ENCODE results near the gene TMEM165. TPM values are rescaled to one million over a fixed set of nuclear protein-coding genes. Genes with fewer than 3 reads are reported as not detected.
A peak's percentile ranks its signal among the peaks of the same experiment; 100 is the strongest.
"Not testable (repeated sequence)": the region's sequence is repeated elsewhere in the genome, so short reads cannot be mapped to it uniquely, and the experiment has no call there.

TMEM165 gene, protein sequence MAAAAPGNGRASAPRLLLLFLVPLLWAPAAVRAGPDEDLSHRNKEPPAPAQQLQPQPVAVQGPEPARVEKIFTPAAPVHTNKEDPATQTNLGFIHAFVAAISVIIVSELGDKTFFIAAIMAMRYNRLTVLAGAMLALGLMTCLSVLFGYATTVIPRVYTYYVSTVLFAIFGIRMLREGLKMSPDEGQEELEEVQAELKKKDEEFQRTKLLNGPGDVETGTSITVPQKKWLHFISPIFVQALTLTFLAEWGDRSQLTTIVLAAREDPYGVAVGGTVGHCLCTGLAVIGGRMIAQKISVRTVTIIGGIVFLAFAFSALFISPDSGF
- total RNA-seq, result 49.8 TPM
- 125 TPM for polyA plus RNA-seq
- long read RNA-seq, donor 1, partial matches to known transcripts, result 0 of 3 reads
- long read RNA-seq, donor 1, other reads (novel, unspliced or antisense), result 0 of 3 reads
- long read RNA-seq, donor 2, result 0 reads
- long read RNA-seq, donor 3, transcript TMEM165-201 (6 exons, 1,928 nt), result major isoform, 38 of 46 reads
- long read RNA-seq, donor 3, partial matches to known transcripts, result 5 of 46 reads
- long read RNA-seq, donor 3, other reads (novel, unspliced or antisense), result 0 of 46 reads
- long read RNA-seq, donor 4, transcript TMEM165-201 (6 exons, 1,928 nt), result major isoform, 8 of 44 reads
- long read RNA-seq, donor 4, partial matches to known transcripts, result 35 of 44 reads
- long read RNA-seq, donor 4, other reads (novel, unspliced or antisense), result 0 of 44 reads
- long read RNA-seq, donor 5, transcript TMEM165-201 (6 exons, 1,928 nt), result major isoform, 43 of 45 reads
- long read RNA-seq, donor 5, partial matches to known transcripts, result 0 of 45 reads
- long read RNA-seq, donor 5, other reads (novel, unspliced or antisense), result 0 of 45 reads
- long read RNA-seq, donor 6, transcript TMEM165-201 (6 exons, 1,928 nt), result major isoform, 11 of 11 reads
- long read RNA-seq, donor 6, partial matches to known transcripts, result 0 of 11 reads
- long read RNA-seq, donor 6, other reads (novel, unspliced or antisense), result 0 of 11 reads
- long read RNA-seq, donor 7, transcript TMEM165-201 (6 exons, 1,928 nt), result major isoform, 12 of 14 reads
- long read RNA-seq, donor 7, partial matches to known transcripts, result 0 of 14 reads
- long read RNA-seq, donor 7, other reads (novel, unspliced or antisense), result 0 of 14 reads
- long read RNA-seq, donor 8, transcript TMEM165-201 (6 exons, 1,928 nt), result major isoform, 11 of 11 reads
- long read RNA-seq, donor 8, partial matches to known transcripts, result 0 of 11 reads
- long read RNA-seq, donor 8, other reads (novel, unspliced or antisense), result 0 of 11 reads
- long read RNA-seq, donor 9, transcript TMEM165-201 (6 exons, 1,928 nt), result major isoform, 12 of 15 reads
- long read RNA-seq, donor 9, partial matches to known transcripts, result 0 of 15 reads
- long read RNA-seq, donor 9, other reads (novel, unspliced or antisense), result 0 of 15 reads
- long read RNA-seq, donor 10, transcript TMEM165-201 (6 exons, 1,928 nt), result major isoform, 15 of 26 reads
- long read RNA-seq, donor 10, partial matches to known transcripts, result 8 of 26 reads
- long read RNA-seq, donor 10, other reads (novel, unspliced or antisense), result 0 of 26 reads

DNA sequence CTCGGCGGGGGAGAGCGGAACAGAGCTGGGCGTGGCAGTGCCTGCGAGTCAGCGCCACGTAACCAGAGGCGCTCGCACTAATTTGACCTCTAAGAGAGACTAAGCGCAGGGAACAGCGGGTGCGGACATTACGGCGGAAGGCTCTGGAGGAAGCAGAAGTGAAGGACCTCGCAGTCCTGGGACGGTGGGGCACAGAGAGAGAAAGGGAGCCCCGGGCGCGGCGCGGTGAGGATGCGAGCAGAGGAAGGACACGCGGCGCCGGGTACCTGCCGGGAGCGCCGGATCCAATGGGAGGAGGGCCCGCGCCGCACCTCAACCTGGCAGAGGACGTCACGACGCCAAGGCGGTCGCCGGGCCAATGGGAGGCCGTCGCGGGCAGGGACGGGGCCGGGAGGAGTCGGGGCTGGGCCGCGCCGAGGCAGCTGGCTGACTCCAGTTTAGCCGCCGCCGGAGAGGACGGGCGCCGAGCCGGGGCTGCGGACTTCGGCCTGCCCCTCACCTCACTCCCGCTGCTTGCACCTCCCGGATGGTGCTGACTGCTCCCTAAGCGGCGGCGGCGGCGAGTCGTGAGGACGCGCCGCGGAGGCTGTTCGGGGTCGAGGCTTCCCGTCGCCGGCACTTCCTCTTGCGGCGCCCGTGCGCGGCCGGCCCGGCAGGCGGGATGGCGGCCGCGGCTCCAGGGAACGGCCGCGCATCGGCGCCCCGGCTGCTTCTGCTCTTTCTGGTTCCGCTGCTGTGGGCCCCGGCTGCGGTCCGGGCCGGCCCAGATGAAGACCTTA lies at the start of gene TMEM165:
Gene TMEM165, plus strand, starts transcription at position 429 of the 779 bp plus-strand sequence. Its CDS starts 233 bp downstream, at position 662.
- Histone ChIP-seq H3K27me3 (ENCODE audit: control insufficient read depth in 2 of 2, insufficient read depth in 1 of 2, low read length in 1 of 2) (no peaks in the 10 kb centered on the region), H3K9me3 (ENCODE audit: control insufficient read depth in 2 of 2, insufficient read depth in 1 of 2, low read length in 1 of 2) (no peaks in the 10 kb centered on the region), H3K36me3 (ENCODE audit: control insufficient read depth in 2 of 2, insufficient read depth in 2 of 2, low read length in 1 of 2) (peaks cover 0 to 6% of the 10 kb centered on the region in 2 donors), H3K27ac (ENCODE audit: low read depth in 1 of 2, low read length in 1 of 2) (peak within 1 kb of the TSS; percentile 90 to 91), H3K4me3 (ENCODE audit: low read length in 2 of 2) (peak within 1 kb of the TSS; percentile 77 to 82), H3K4me1 (ENCODE audit: control insufficient read depth in 2 of 2, insufficient read depth in 2 of 2, low read length in 2 of 2) (peaks cover 22 to 23% of the 10 kb centered on the region in 2 donors)
- DNase-seq (ENCODE audit: low read depth in 6 of 9, low spot score in 9 of 9), result peak in 8 of 9 donors; percentile 56 to 91 (median 84)
- WGBS, result under 1% methylated on average over 95 of the region's 95 CpGs

DNA sequence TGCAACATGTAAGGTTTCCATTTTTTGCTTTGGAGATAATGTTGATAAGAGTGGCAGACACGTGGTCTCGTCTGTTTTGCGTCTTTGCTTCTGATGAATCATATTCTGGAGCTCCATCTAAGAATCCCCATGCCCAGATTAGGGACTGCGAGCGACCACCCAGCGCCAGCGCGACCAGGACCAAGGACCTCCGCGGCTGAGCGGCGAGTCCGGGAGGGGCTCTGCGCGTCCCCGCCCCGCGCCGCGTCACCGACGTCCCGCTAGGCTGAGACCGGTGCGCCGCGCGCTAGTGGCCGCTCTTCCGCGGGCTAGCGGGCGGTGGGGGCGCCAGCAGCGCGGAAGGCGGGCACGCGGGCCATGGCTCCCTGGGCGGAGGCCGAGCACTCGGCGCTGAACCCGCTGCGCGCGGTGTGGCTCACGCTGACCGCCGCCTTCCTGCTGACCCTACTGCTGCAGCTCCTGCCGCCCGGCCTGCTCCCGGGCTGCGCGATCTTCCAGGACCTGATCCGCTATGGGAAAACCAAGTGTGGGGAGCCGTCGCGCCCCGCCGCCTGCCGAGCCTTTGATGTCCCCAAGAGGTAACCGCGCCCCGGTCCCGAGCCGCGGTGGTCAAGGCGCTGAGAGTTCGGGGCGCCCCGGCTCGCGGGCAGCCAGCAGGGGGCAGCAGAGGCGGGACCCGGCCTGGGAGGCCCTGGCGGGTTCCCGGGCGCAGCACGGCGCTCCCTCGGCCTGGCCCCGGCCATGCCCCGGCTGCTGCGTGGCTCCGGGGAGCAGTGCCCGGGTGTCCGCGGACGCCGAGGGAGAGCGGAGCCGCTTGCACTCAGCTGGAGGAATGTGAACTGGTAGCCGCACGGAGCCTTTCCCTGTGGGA lies 49.5 kb upstream of the TMEM165 start, which contains the start of gene SRD5A3:
Gene SRD5A3, plus strand, starts transcription at position 263 of the 871 bp plus-strand sequence. Its CDS starts 95 bp downstream, at position 358.
- under 1% methylated on average over 95 of the region's 95 CpGs for WGBS
- H3K27ac ChIP-seq (ENCODE audit: low read depth in 1 of 2, low read length in 1 of 2), result peak within 1 kb of the TSS; percentile 69 to 79
- DNase-seq (ENCODE audit: low read depth in 6 of 9, low spot score in 9 of 9), result peak in 8 of 9 donors; percentile 40 to 81 (median 64)

DNA sequence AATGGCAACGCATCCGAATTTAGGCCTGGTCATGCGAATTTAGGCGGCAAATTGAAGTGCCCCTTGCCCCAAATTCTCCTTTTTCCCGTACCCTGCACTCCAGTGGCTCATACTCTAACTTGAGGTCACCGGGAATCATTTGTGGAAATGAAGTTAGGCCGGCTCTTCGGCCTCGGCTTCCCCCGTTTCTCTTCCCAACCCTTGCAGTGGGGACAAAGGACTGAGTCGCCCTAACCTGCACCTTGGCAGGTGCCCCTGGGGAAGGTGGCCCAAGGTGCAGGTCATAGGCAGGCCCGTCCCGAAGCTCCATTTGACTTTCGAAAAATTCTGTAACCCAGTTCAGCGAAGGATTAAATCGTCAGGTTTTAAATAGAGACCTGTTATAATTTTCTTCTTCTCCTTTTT lies 48.9 kb upstream of the TMEM165 start:
- Histone ChIP-seq H3K36me3 (ENCODE audit: control insufficient read depth in 2 of 2, insufficient read depth in 2 of 2, low read length in 1 of 2) (no peaks in the 10 kb centered on the region), H3K9me3 (ENCODE audit: control insufficient read depth in 2 of 2, insufficient read depth in 1 of 2, low read length in 1 of 2) (no peaks in the 10 kb centered on the region), H3K27me3 (ENCODE audit: control insufficient read depth in 2 of 2, insufficient read depth in 1 of 2, low read length in 1 of 2) (no peaks in the 10 kb centered on the region), H3K4me3 (ENCODE audit: low read length in 2 of 2) (peak overlapping the region; percentile 68 to 78), H3K27ac (ENCODE audit: low read depth in 1 of 2, low read length in 1 of 2) (peak overlapping the region; percentile 50 to 69), H3K4me1 (ENCODE audit: control insufficient read depth in 2 of 2, insufficient read depth in 2 of 2, low read length in 2 of 2) (peaks cover 8 to 10% of the 10 kb centered on the region in 2 donors)
- DNase-seq (ENCODE audit: low read depth in 6 of 9, low spot score in 9 of 9), result no peak
- WGBS, result 50% methylated on average over 16 of the region's 16 CpGs

More for the DNA sequence above, 49.5 kb upstream of the TMEM165 start, which contains the start of gene SRD5A3:
- H3K36me3 ChIP-seq (ENCODE audit: control insufficient read depth in 2 of 2, insufficient read depth in 2 of 2, low read length in 1 of 2), result no peaks in the 10 kb centered on the region
- H3K4me3 ChIP-seq (ENCODE audit: low read length in 2 of 2), result peak within 1 kb of the TSS; percentile 68 to 78
- H3K4me1 ChIP-seq (ENCODE audit: control insufficient read depth in 2 of 2, insufficient read depth in 2 of 2, low read length in 2 of 2), result peaks cover 8 to 10% of the 10 kb centered on the region in 2 donors
- H3K9me3 ChIP-seq (ENCODE audit: control insufficient read depth in 2 of 2, insufficient read depth in 1 of 2, low read length in 1 of 2), result no peaks in the 10 kb centered on the region
- no peaks in the 10 kb centered on the region for H3K27me3 ChIP-seq (ENCODE audit: control insufficient read depth in 2 of 2, insufficient read depth in 1 of 2, low read length in 1 of 2)

DNA sequence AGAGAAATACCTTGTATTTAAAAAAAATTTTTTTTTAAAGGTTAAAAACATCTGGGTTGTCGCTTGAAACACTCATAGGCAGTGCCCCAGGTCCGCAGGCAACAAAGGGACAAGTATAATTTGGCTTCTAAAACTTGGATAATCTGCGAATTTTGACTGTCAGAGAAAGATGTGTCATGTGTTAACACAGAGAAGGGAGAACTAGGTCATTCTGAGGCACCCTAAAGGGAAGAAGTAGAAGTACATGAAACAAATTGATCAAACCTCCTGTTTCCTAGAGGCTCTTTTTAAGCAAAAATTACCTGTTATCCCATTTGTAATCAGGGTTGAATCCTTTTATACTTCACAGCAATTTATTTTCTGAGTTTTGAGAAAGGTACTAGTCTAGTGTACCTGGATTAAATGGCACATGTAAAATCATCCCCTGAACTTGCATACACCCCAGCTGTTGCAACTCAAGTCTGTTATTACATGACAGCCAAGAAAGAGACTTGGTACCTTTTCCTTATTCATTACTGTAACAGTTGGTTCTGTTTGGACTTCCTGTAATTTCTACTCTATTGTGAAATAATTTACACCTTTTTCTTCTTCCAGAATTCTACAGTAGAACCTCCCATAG lies 48.0 kb upstream of the TMEM165 start:
- Histone ChIP-seq H3K36me3 (ENCODE audit: control insufficient read depth in 2 of 2, insufficient read depth in 2 of 2, low read length in 1 of 2) (peaks cover 0 to under 1% of the 10 kb centered on the region in 2 donors), H3K4me3 (ENCODE audit: low read length in 2 of 2) (no peak overlapping the region), H3K9me3 (ENCODE audit: control insufficient read depth in 2 of 2, insufficient read depth in 1 of 2, low read length in 1 of 2) (no peaks in the 10 kb centered on the region), H3K27ac (ENCODE audit: low read depth in 1 of 2, low read length in 1 of 2) (peak overlapping the region in 1 of 2 donors; percentile 7), H3K4me1 (ENCODE audit: control insufficient read depth in 2 of 2, insufficient read depth in 2 of 2, low read length in 2 of 2) (peaks cover 8 to 10% of the 10 kb centered on the region in 2 donors), H3K27me3 (ENCODE audit: control insufficient read depth in 2 of 2, insufficient read depth in 1 of 2, low read length in 1 of 2) (no peaks in the 10 kb centered on the region)
- 94% methylated on average over 3 of the region's 3 CpGs for WGBS
- peak in 2 of 9 donors; percentile 30 to 61 for DNase-seq (ENCODE audit: low read depth in 6 of 9, low spot score in 9 of 9)

DNA sequence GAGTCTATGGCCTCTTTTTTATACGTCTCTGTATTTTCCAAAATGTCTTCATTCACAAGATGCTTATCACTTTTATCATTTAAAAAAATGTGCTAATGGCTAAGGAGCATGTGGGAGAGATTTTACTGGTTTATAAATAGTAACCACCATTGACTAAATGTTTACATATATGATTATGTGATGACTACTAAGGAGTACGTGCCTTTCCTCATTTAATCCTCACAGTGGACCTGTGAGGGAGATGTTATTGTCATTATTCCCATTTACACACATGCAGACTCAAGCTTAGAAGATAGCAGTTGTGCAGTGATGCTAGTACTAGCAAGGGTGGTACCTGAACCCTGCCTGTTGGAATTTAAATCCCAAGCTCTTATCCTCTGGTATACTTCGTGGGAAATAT lies 47.3 kb upstream of the TMEM165 start:
- Histone ChIP-seq H3K27ac (ENCODE audit: low read depth in 1 of 2, low read length in 1 of 2) (no peak overlapping the region), H3K4me3 (ENCODE audit: low read length in 2 of 2) (no peak overlapping the region), H3K27me3 (ENCODE audit: control insufficient read depth in 2 of 2, insufficient read depth in 1 of 2, low read length in 1 of 2) (no peaks in the 10 kb centered on the region), H3K36me3 (ENCODE audit: control insufficient read depth in 2 of 2, insufficient read depth in 2 of 2, low read length in 1 of 2) (peaks cover 0 to 4% of the 10 kb centered on the region in 2 donors), H3K4me1 (ENCODE audit: control insufficient read depth in 2 of 2, insufficient read depth in 2 of 2, low read length in 2 of 2) (peaks cover 8 to 10% of the 10 kb centered on the region in 2 donors), H3K9me3 (ENCODE audit: control insufficient read depth in 2 of 2, insufficient read depth in 1 of 2, low read length in 1 of 2) (no peaks in the 10 kb centered on the region)
- no peak for DNase-seq (ENCODE audit: low read depth in 6 of 9, low spot score in 9 of 9)
- WGBS, result 97% methylated on average over 3 of the region's 3 CpGs

DNA sequence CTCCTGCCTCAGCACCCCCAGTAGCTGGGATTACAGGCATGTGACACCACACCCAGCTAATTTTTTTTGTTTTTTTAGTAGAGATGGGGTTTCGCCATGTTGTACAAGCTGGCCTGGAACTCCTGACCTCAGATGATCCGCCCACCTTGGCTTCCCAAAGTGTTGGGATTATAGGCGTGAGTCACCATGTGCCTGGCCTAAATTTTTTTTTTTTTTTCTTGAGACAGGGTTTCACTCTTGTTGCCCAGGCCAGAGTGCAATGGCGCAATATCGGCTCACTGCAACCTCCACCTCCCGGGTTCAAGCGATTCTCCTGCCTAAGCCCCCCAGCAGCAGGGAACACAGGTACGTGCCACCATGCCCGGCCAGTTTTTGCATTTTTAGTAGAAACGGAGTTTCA lies 44.9 kb upstream of the TMEM165 start:
- H3K27me3 ChIP-seq (ENCODE audit: control insufficient read depth in 2 of 2, insufficient read depth in 1 of 2, low read length in 1 of 2); H3K27ac ChIP-seq (ENCODE audit: low read depth in 1 of 2, low read length in 1 of 2); H3K36me3 ChIP-seq (ENCODE audit: control insufficient read depth in 2 of 2, insufficient read depth in 2 of 2, low read length in 1 of 2); DNase-seq (ENCODE audit: low read depth in 6 of 9, low spot score in 9 of 9); H3K9me3 ChIP-seq (ENCODE audit: control insufficient read depth in 2 of 2, insufficient read depth in 1 of 2, low read length in 1 of 2); H3K4me3 ChIP-seq (ENCODE audit: low read length in 2 of 2): not testable (repeated sequence)
- H3K4me1 ChIP-seq (ENCODE audit: control insufficient read depth in 2 of 2, insufficient read depth in 2 of 2, low read length in 2 of 2), result peaks cover 8 to 10% of the 10 kb centered on the region in 2 donors
- WGBS, result 98% methylated on average over 10 of the region's 10 CpGs

DNA sequence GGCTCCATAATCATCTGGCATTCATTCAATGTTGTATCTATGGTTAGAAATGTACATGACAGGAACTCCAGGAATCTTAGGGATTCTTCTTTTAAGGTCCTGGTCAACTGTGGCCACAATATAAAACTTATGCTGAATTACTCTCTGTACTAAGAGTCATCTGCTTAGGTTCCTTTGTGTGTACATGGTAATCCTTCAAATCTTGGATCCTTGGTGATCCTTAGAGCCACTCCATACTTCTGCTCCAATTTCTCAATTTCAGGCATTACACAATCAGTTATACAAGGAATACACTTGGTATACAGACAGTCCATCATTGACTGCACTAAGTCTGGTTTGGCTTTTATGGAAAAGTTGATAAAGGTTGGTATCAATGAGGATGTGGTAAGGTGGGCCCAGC lies 43.9 kb upstream of the TMEM165 start:
- Histone ChIP-seq H3K36me3 (ENCODE audit: control insufficient read depth in 2 of 2, insufficient read depth in 2 of 2, low read length in 1 of 2) (peaks cover 0 to 4% of the 10 kb centered on the region in 2 donors), H3K4me3 (ENCODE audit: low read length in 2 of 2) (no peak overlapping the region), H3K4me1 (ENCODE audit: control insufficient read depth in 2 of 2, insufficient read depth in 2 of 2, low read length in 2 of 2) (peaks cover 6 to 8% of the 10 kb centered on the region in 2 donors), H3K27me3 (ENCODE audit: control insufficient read depth in 2 of 2, insufficient read depth in 1 of 2, low read length in 1 of 2) (no peaks in the 10 kb centered on the region), H3K27ac (ENCODE audit: low read depth in 1 of 2, low read length in 1 of 2) (no peak overlapping the region), H3K9me3 (ENCODE audit: control insufficient read depth in 2 of 2, insufficient read depth in 1 of 2, low read length in 1 of 2) (no peaks in the 10 kb centered on the region)
- DNase-seq (ENCODE audit: low read depth in 6 of 9, low spot score in 9 of 9), result no peak
